Upper lobe of right lung (tissue), 1 donor: ENCODE measurements around the gene USP37. TPM values are rescaled to one million over a fixed set of nuclear protein-coding genes. Genes with fewer than 3 reads are reported as not detected.

ENCODE experiments used
- ATAC-seq: fragments of 200-7000 bp; cut with Tn5 transposase; one replicate; pipeline ENCODE4 v1.9.1; 2020; ENCODE audit warnings: mild to moderate bottlenecking, moderate library complexity
- DNase-seq: peaks from one replicate; pipeline ENCODE4 v3.0.0-alpha.2; 2020
- H3K27ac ChIP-seq: fragments of 200-600 bp; one replicate; pipeline ENCODE4 v1.8.0; 2022
- H3K27me3 ChIP-seq: fragments of 200-600 bp; one replicate; pipeline ENCODE4 v1.8.0; 2022; ENCODE audit warnings: mild to moderate bottlenecking
- H3K36me3 ChIP-seq: fragments of 200-600 bp; one replicate; pipeline ENCODE4 v1.8.0; 2022
- H3K4me1 ChIP-seq: fragments of 200-600 bp; one replicate; pipeline ENCODE4 v1.8.0; 2022
- H3K4me3 ChIP-seq: fragments of 200-600 bp; one replicate; pipeline ENCODE4 v1.8.0; 2022; ENCODE audit warnings: mild to moderate bottlenecking
- H3K9me3 ChIP-seq: fragments of 200-600 bp; one replicate; pipeline ENCODE4 v1.8.0; 2022
- CTCF ChIP-seq: fragments of 200-600 bp; IDR thresholded peaks from one replicate; pipeline ENCODE4 v1.8.0; 2022; ENCODE audit warnings: antibody characterized with exemption
- intact Hi-C: fragments of 100-400 bp; cut with DNase I; formaldehyde crosslinking; loops from one replicate; pipeline ENCODE4 v1.11.0; 2022
- total RNA-seq: library from RNA; stranded (reverse); fragmentation: NEBNext Ultra II Directional; extraction: Animal tissue kit (Norgen Biotek cat#: 25700); gene quantifications from one replicate; pipeline ENCODE4 v1.2.1, GENCODE V29; 2021
- donor health status: DM: no; HTN: yes; CAD: no; lungs with severe emphysema.

The USP37 gene
- total RNA-seq, 1 donor from 2014 or later, result 13.8 TPM

DNA sequence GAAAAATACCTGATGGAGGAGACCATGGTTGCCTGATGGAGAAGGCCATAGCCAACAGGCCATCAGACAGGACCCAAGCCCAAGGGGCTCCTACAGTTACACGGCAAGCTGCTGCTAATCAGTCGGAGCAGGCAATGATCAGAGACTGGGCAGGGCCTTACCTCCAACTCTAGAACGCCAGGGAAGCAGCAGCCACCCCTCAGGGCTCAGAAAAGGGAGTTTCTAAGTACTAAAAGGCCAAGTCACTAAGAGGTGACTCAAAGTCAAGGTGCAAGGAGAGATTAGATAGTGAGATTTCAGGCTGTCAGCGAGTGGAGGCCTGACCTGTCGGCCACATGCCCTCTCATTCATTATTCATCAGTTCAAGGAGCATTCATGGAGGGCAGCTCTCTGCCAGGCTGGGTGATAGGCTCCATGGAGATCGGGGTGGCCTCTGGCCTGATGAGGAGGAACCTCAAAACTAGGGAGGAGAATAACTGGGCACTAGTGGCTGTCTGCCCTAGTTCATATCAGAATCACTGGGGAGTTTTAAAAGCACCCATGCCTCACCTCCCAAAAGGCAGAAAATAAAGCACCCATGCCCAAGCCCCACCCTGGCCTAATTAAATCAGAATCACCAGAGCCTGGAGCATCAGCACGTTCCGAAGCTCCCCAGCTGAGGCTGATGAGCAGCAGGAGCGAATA, 145.6 kb downstream of the USP37 start:
- no peaks in the 10 kb centered on the region for H3K36me3 ChIP-seq
- no peak overlapping the region for H3K27ac ChIP-seq
- H3K9me3 ChIP-seq, result no peaks in the 10 kb centered on the region
- no peaks in the 10 kb centered on the region for H3K27me3 ChIP-seq
- no peak for DNase-seq
- TF ChIP-seq CTCF, result no peak
- no peak for ATAC-seq
- no peak overlapping the region for H3K4me3 ChIP-seq
- no peaks in the 10 kb centered on the region for H3K4me1 ChIP-seq
- intact Hi-C loops, result no loop called here

DNA sequence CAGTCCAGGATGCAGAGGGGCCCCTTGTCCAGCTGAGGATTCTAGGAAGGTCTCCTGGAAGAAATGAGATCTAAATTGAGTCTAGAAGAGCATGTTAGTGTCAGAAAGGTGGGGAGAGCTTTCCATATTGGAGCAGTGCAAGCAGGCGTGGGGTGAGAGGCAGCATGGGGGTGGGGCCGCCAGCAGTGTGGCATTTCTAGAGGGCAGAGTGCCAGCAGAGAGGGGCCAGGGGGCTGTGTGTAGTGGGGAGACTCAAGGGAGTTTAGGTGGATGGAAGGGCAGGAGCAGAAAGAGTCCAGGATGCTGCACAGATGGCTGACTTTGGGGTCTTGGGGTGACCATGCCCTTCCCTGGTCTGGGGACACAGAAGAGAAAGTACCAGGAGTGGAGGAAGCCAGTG, 147.1 kb downstream of the USP37 start:
- no peaks in the 10 kb centered on the region for H3K36me3 ChIP-seq
- no peaks in the 10 kb centered on the region for H3K9me3 ChIP-seq
- no peak overlapping the region for H3K27ac ChIP-seq
- DNase-seq, result no peak
- intact Hi-C loops, result no loop called here
- no peaks in the 10 kb centered on the region for H3K27me3 ChIP-seq
- no peak overlapping the region for H3K4me3 ChIP-seq
- H3K4me1 ChIP-seq, result no peaks in the 10 kb centered on the region
- no peak for ATAC-seq
- TF ChIP-seq CTCF, result no peak

DNA sequence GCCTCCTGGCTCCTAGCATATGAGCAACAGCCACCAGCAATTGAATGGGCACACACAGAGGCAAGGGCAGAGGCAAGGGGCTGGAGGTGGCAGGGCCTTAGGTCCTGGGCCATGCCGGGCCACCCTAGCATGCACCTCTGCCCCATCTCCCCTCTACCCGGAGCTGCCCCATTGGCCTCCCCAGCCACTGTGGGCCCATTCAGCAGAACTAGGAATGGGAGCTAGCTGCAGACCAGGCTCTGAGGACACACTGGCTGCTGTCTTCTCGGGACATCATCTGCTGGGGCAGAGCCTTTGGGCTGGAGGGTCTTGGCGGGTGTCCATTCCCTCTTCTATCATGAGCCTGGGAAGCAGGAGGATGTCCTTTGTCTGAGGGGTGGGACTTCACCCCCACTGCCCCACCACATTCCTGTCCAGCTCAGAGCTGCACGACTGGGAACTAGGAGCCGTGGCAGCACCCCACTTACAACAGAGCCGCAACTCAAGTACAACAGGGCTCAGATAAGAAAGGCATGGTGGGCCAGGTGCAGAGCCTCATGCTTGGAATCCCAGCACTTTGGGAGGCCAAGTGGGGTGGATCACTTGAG, 148.4 kb downstream of the USP37 start:
- no peak overlapping the region for H3K4me3 ChIP-seq
- intact Hi-C loops, result no loop called here
- H3K27ac ChIP-seq, result no peak overlapping the region
- DNase-seq (no peak), ATAC-seq (peak; percentile 17)
- H3K27me3 ChIP-seq, result no peaks in the 10 kb centered on the region
- no peak for TF ChIP-seq CTCF
- no peaks in the 10 kb centered on the region for H3K4me1 ChIP-seq
- H3K36me3 ChIP-seq, result no peaks in the 10 kb centered on the region
- no peaks in the 10 kb centered on the region for H3K9me3 ChIP-seq

DNA sequence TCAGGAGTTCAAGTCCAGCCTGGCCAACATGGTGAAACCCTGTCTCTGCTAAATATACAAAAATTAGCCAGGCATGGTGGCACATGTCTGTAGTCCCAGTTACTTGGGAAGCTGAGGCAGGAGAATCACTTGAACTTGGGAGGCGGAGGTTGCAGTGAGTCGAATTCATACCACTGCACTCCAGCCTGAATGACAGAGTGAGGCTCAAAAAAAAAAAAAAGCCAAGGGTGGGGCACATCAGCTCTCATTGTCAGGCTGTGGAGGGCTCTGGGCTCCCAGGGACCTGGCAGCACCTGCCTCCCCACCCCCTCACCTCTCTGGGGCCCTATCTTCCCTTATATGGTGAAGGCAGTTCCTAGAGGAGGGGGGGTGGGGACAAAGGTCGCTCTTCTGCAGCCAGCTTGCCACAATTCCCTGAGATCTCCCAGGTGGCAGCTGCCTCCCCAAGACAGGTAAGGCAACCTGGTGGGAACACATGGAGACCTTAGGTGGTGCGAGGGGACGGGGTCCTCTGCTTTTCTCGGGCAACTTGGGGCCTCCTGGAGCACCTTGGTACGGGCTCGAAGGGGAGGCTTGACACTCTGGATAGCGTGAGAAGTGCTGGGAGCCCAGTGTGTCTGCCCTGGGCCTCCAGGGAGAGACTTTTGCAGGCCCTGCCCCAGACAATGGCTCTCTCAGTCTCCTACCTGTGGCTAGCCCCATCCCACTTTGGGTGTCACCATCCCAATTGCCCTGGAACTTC, 149.3 kb downstream of the USP37 start, which contains the start of gene VIL1:
VIL1 (plus strand) TSS at position 407 of the 742 bp plus-strand sequence. CDS start 4,656 bp downstream, outside the sequence.
- Histone ChIP-seq H3K4me1 (no peaks in the 10 kb centered on the region), H3K36me3 (no peaks in the 10 kb centered on the region), H3K27me3 (no peaks in the 10 kb centered on the region), H3K27ac (no peak within 1 kb of the TSS), H3K9me3 (no peaks in the 10 kb centered on the region), H3K4me3 (no peak within 1 kb of the TSS)
- intact Hi-C loops, result no loop called here
- no peak for TF ChIP-seq CTCF
- no peak for DNase-seq
- peak; percentile 10 for ATAC-seq

- ATAC-seq, result no peak
- no peak overlapping the region for H3K4me3 ChIP-seq
These were observed 149.8 kb downstream of the USP37 start for GRCh38 chr2:218418321-218418716.

More at GRCh38 chr2:218418321-218418716, 149.8 kb downstream of the USP37 start:
- no peak for DNase-seq
- Histone ChIP-seq H3K27ac (no peak overlapping the region), H3K36me3 (no peaks in the 10 kb centered on the region), H3K4me1 (no peaks in the 10 kb centered on the region), H3K27me3 (no peaks in the 10 kb centered on the region), H3K9me3 (no peaks in the 10 kb centered on the region)
- TF ChIP-seq CTCF, result no peak
- intact Hi-C loops, result no loop called here
